Testis (tissue), 3 donors: Measurements from ENCODE around the gene AQP4. TPM values are rescaled to one million over a fixed set of nuclear protein-coding genes. Genes with fewer than 3 reads are reported as not detected.

Source experiments
- DNase-seq: peaks from one replicate; pipeline ENCODE4 v3.0.0-alpha.2; 2019
- H3K27ac ChIP-seq, 2 donors: fragments of 200-600 bp; sonication (generic); one replicate each; pipeline ENCODE4 v1.5.1; 2019
- H3K27me3 ChIP-seq: fragments of 200-600 bp; sonication (generic); one replicate; pipeline ENCODE4 v1.5.1; 2019
- H3K36me3 ChIP-seq: fragments of 200-600 bp; sonication (generic); one replicate; pipeline ENCODE4 v1.5.1; 2017; ENCODE audit warnings: low read depth; ENCODE audit errors: missing control alignments
- H3K4me1 ChIP-seq: fragments of 200-600 bp; sonication (generic); one replicate; pipeline ENCODE4 v1.5.1; 2019
- H3K4me3 ChIP-seq, 2 donors: fragments of 200-600 bp; sonication (generic); one replicate each; pipeline ENCODE4 v1.5.1; 2017 to 2019
- H3K9me3 ChIP-seq: fragments of 200-600 bp; sonication (generic); one replicate; pipeline ENCODE4 v1.5.1; 2017
- CTCF ChIP-seq, 3 experiments: fragments of 450-650 bp in 2 of 3; fragments of 200-600 bp in 1 of 3; sonication (generic) in 1 of 3; IDR thresholded peaks; one replicate each; pipeline ENCODE4 v1.5.1; 2016 to 2019; ENCODE audit warnings: antibody characterized with exemption in 3 of 3, mild to moderate bottlenecking in 2 of 3, moderate library complexity in 1 of 3
- POLR2A ChIP-seq: fragments of 450-650 bp; IDR thresholded peaks from one replicate; pipeline ENCODE4 v1.6.1; 2017; ENCODE audit warnings: antibody characterized with exemption, mild to moderate bottlenecking, moderate library complexity
- WGBS, 2 donors: methylation state at CpG; one replicate each; pipeline ENCODE4 v1.1.5; 2018; 5-methylcytosine and 5-hydroxymethylcytosine counted together
- intact Hi-C: fragments of 100-400 bp; cut with DNase I; formaldehyde crosslinking; loops from one replicate; pipeline ENCODE4 v1.15.1; 2023; ENCODE audit warnings: low total_unique reads
- polyA plus RNA-seq: library from polyadenylated mRNA; stranded (reverse); fragments of 350-450 nt; fragmentation: Illumina TruSeq; extraction: RNeasy Lipid Tissue Mini Kit (QIAGEN cat#74804); gene quantifications from one replicate; pipeline ENCODE4 v1.2.3, GENCODE V29; 2014; ENCODE audit warnings: low read depth, low replicate concordance; ENCODE audit not compliant: insufficient read depth
- total RNA-seq, 2 donors: library from RNA; depleted of rRNA; stranded (reverse); fragments of >200 nt; gene quantifications; one replicate each; pipeline ENCODE4 v1.2.3, GENCODE V29; 2016

Gene AQP4
- total and polyA plus RNA-seq, 3 donors from 2014 or later, result 1.4 to 8.2 (median 2.4) TPM

- Histone ChIP-seq H3K36me3 (no peaks in the 10 kb centered on the region), H3K9me3 (no peaks in the 10 kb centered on the region), H3K27me3 (no peaks in the 10 kb centered on the region), H3K4me1 (no peaks in the 10 kb centered on the region), H3K4me3 (no peak overlapping the region), H3K27ac (no peak overlapping the region)
- intact Hi-C loops, result no loop called here
- WGBS, 2 donors, result 30 to 55% methylated on average over 1 of the region's 1 CpG
- TF ChIP-seq CTCF (IDR thresholded peaks at IDR 0.05) (no peak), POLR2A (no peak)
- DNase-seq, result peak; percentile 39
Observed at GRCh38 chr18:26804519-26804918, 61.0 kb downstream of the AQP4 start.

GRCh38 chr18:26803643-26804042 lies 61.9 kb downstream of the AQP4 start:
- DNase-seq, result no peak

GRCh38 chr18:26802330-26803200 lies 62.9 kb downstream of the AQP4 start:
- H3K27ac ChIP-seq, result no peak overlapping the region
- 64 to 77% methylated on average over 4 of the region's 4 CpGs for WGBS, 2 donors
- no peaks in the 10 kb centered on the region for H3K9me3 ChIP-seq
- H3K4me1 ChIP-seq, result no peaks in the 10 kb centered on the region
- no peak overlapping the region for H3K4me3 ChIP-seq
- no peak for DNase-seq
- intact Hi-C loops, result no loop called here
- H3K36me3 ChIP-seq, result no peaks in the 10 kb centered on the region
- H3K27me3 ChIP-seq, result no peaks in the 10 kb centered on the region
- TF ChIP-seq CTCF (IDR thresholded peaks at IDR 0.05) (no peak), POLR2A (no peak)

More at GRCh38 chr18:26803643-26804042, 61.9 kb downstream of the AQP4 start:
- H3K27ac ChIP-seq, result no peak overlapping the region
- no peak for TF ChIP-seq CTCF (IDR thresholded peaks at IDR 0.05)
- TF ChIP-seq POLR2A, result no peak
- no peaks in the 10 kb centered on the region for H3K36me3 ChIP-seq
- H3K27me3 ChIP-seq, result no peaks in the 10 kb centered on the region
- H3K4me3 ChIP-seq, result no peak overlapping the region
- no peaks in the 10 kb centered on the region for H3K9me3 ChIP-seq
- intact Hi-C loops, result no loop called here
- H3K4me1 ChIP-seq, result no peaks in the 10 kb centered on the region
